HepG2 (cell line): ENCODE data around the gene NFS1. TPM values are rescaled to one million over a fixed set of nuclear protein-coding genes. Genes with fewer than 3 reads are reported as not detected.
A peak's percentile ranks its signal among the peaks of the same experiment; 100 is the strongest.

Source experiments
- ARNT ChIP-seq: fragments of 450-650 bp; IDR thresholded peaks from 2 replicates; pipeline ENCODE4 v1.6.1; 2017
- CBX1 ChIP-seq: IDR thresholded peaks from one replicate; pipeline ENCODE4 v1.6.1; 2016; ENCODE audit warnings: antibody characterized with exemption, low read depth
- EEA1 ChIP-seq: sonication (generic); formaldehyde crosslinking; IDR thresholded peaks from 2 replicates; pipeline ENCODE4 v1.5.1; 2020; ENCODE audit warnings: mild to moderate bottlenecking, missing genetic modification reagents, borderline replicate concordance
- EHMT2 ChIP-seq: fragments of 200-600 bp; sonication (generic); IDR thresholded peaks from 2 replicates; pipeline ENCODE4 v1.7.0; 2017; ENCODE audit warnings: antibody characterized with exemption, low read depth, low read length, borderline replicate concordance
- FLYWCH1 ChIP-seq: sonication (generic); formaldehyde crosslinking; IDR thresholded peaks from 2 replicates; pipeline ENCODE4 v1.8.1; 2023; ENCODE audit warnings: mild to moderate bottlenecking, missing genetic modification reagents
- KDM5B ChIP-seq: sonication (generic); formaldehyde crosslinking; IDR thresholded peaks from 2 replicates; pipeline ENCODE4 v1.4.0; 2020; ENCODE audit warnings: missing genetic modification reagents, mild to moderate bottlenecking, borderline replicate concordance
- REPIN1 ChIP-seq: sonication (generic); formaldehyde crosslinking; IDR thresholded peaks from 2 replicates; pipeline ENCODE4 v1.8.0; 2022; ENCODE audit warnings: missing genetic modification reagents, low read depth, mild to moderate bottlenecking, borderline replicate concordance
- SALL1 ChIP-seq: sonication (generic); formaldehyde crosslinking; IDR thresholded peaks from 2 replicates; pipeline ENCODE4 v1.8.0; 2022; ENCODE audit warnings: mild to moderate bottlenecking, missing genetic modification reagents
- SAP130 ChIP-seq: IDR thresholded peaks from 2 replicates; pipeline ENCODE4 v1.6.1; 2016; ENCODE audit warnings: low read depth
- ZBTB20 ChIP-seq: sonication (generic); formaldehyde crosslinking; IDR thresholded peaks from 2 replicates; pipeline ENCODE4 v1.8.1; 2023; ENCODE audit warnings: missing genetic modification reagents, low read depth, mild to moderate bottlenecking, borderline replicate concordance
- ZFP36L2 ChIP-seq: sonication (generic); formaldehyde crosslinking; IDR thresholded peaks from 2 replicates; pipeline ENCODE4 v1.4.0; 2020; ENCODE audit warnings: missing genetic modification reagents
- ZNF20 ChIP-seq: sonication (generic); formaldehyde crosslinking; IDR thresholded peaks from 2 replicates; pipeline ENCODE4 v1.4.0; 2020; ENCODE audit warnings: mild to moderate bottlenecking, moderate library complexity, missing genetic modification reagents
- ZNF253 ChIP-seq: sonication (generic); formaldehyde crosslinking; IDR thresholded peaks from 2 replicates; pipeline ENCODE4 v1.8.0; 2022; ENCODE audit warnings: mild to moderate bottlenecking, missing genetic modification reagents, borderline replicate concordance
- ZNF451 ChIP-seq: sonication (generic); formaldehyde crosslinking; IDR thresholded peaks from 2 replicates; pipeline ENCODE4 v1.5.0; 2020; ENCODE audit warnings: mild to moderate bottlenecking, missing genetic modification reagents
- ZNF619 ChIP-seq: sonication (generic); formaldehyde crosslinking; IDR thresholded peaks from 2 replicates; pipeline ENCODE4 v1.4.0; 2020; ENCODE audit warnings: mild to moderate bottlenecking, missing genetic modification reagents
- ZNF674 ChIP-seq: sonication (generic); formaldehyde crosslinking; IDR thresholded peaks from 2 replicates; pipeline ENCODE4 v1.5.0; 2020; ENCODE audit warnings: low read depth, mild to moderate bottlenecking, missing genetic modification reagents
- ZNF761 ChIP-seq: sonication (generic); formaldehyde crosslinking; conservative IDR thresholded peaks from 2 replicates; pipeline ENCODE4 v1.4.0; 2020; ENCODE audit warnings: mild to moderate bottlenecking, missing genetic modification reagents
- ZNF792 ChIP-seq: IDR thresholded peaks from 2 replicates; pipeline ENCODE4 v1.6.1; 2016
- ZNF83 ChIP-seq: sonication (generic); formaldehyde crosslinking; IDR thresholded peaks from 2 replicates; pipeline ENCODE4 v1.4.0; 2020; ENCODE audit warnings: missing genetic modification reagents, mild to moderate bottlenecking, borderline replicate concordance
- ZNF878 ChIP-seq: sonication (generic); formaldehyde crosslinking; IDR thresholded peaks from 2 replicates; pipeline ENCODE4 v1.8.1; 2023; ENCODE audit warnings: mild to moderate bottlenecking, missing genetic modification reagents, moderate library complexity
- polyA plus RNA-seq, 8 experiments: library from polyadenylated mRNA; depleted of rRNA in 3 of 8; stranded (reverse) in 7 of 8; unstranded in 1 of 8; fragments of >200 nt; fragmentation: Illumina TruSeq in 4 of 8; extraction: Trizol in 4 of 8; gene quantifications; 2 replicates each; pipeline versions ENCODE4 v1.2.1 to v1.2.3, GENCODE V29; 2011 to 2016; ENCODE audit warnings: low read depth in 4 of 8, missing spikeins in 1 of 8, mixed read lengths in 1 of 8; ENCODE audit not compliant: insufficient read depth in 1 of 8
- total RNA-seq, 5 experiments: library from RNA; depleted of rRNA; stranded (reverse); fragments of >200 nt; fragmentation: Illumina TruSeq; extraction: Trizol; gene quantifications; 2 replicates each; pipeline ENCODE4 v1.2.3, GENCODE V29; 2016; ENCODE audit warnings: low read depth in 1 of 5
- TF ChIP-seq, protein P1 (sequence below): sonication (generic); formaldehyde crosslinking; IDR thresholded peaks from 2 replicates; pipeline ENCODE4 v1.4.0; 2020; ENCODE audit warnings: missing genetic modification reagents, borderline replicate concordance
- TF ChIP-seq, protein P2 (sequence below): sonication (generic); formaldehyde crosslinking; conservative IDR thresholded peaks from 2 replicates; pipeline ENCODE4 v1.8.1; 2023; ENCODE audit warnings: missing genetic modification reagents
- TF ChIP-seq, protein P3 (sequence below): fragments of 450-650 bp; IDR thresholded peaks from 2 replicates; pipeline ENCODE4 v1.6.1; 2016
- TF ChIP-seq, protein P4 (sequence below): IDR thresholded peaks from 2 replicates; pipeline ENCODE4 v1.6.1; 2016; ENCODE audit warnings: missing compliant biosample characterization, missing genetic modification reagents, borderline replicate concordance

Gene NFS1
- total and polyA plus RNA-seq, 2 of the 13 experiments (the other 11 are each of a cell fraction or from before 2014, with no cell fraction given): 65.9 to 88.1 TPM

DNA sequence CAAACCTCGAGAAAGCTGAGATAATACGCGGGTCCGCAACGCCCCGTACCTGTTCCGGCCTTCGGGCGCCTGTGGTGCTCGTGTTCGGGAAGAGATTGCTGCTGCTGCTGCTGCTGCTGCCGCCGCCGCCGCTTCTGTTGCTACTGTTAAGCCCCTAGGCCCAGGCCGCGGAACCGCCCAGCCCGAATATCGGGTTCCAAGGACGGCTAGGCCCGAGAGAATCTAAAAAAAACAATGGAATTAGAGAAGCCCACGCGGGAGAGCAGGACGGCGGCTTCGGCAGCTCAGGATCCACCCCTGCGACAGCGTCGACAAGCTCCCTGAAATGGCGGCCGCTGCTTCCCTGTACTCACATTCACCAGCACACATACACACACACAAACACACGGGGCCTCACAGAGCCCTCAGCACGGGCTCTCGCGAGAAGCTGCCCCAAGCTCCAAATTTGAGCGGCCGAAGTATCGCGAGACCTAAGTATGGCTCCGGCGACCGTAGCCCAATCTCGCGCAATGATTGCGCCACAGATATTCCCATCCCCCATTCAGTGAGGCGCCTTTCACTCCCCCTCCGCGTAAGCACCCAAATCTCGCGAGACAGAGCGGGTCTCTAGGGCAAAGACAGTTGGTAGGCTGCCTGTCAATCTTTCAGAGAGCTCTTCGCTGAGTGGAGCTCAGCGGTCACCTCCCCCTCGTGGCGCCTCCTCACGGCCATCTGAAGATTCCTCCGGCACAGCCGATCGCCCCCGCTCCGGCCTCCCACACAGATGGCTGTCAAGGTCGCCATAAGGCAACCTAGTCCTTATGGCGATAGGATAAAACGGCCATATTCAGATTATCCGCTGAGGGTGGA lies 43.0 kb upstream of the NFS1 start, which contains the start of gene RBM39 (continued):
- TF ChIP-seq, protein P1, sequence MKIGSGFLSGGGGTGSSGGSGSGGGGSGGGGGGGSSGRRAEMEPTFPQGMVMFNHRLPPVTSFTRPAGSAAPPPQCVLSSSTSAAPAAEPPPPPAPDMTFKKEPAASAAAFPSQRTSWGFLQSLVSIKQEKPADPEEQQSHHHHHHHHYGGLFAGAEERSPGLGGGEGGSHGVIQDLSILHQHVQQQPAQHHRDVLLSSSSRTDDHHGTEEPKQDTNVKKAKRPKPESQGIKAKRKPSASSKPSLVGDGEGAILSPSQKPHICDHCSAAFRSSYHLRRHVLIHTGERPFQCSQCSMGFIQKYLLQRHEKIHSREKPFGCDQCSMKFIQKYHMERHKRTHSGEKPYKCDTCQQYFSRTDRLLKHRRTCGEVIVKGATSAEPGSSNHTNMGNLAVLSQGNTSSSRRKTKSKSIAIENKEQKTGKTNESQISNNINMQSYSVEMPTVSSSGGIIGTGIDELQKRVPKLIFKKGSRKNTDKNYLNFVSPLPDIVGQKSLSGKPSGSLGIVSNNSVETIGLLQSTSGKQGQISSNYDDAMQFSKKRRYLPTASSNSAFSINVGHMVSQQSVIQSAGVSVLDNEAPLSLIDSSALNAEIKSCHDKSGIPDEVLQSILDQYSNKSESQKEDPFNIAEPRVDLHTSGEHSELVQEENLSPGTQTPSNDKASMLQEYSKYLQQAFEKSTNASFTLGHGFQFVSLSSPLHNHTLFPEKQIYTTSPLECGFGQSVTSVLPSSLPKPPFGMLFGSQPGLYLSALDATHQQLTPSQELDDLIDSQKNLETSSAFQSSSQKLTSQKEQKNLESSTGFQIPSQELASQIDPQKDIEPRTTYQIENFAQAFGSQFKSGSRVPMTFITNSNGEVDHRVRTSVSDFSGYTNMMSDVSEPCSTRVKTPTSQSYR (CRISPR knock-in tag): peak; percentile 100
- TF ChIP-seq REPIN1 (CRISPR knock-in tag) (peak; percentile 98), ZNF83 (CRISPR knock-in tag) (peak; percentile 84), EEA1 (peak; percentile 76; the same call in 1 of the 2 replicates), ZNF253 (CRISPR knock-in tag) (peak; percentile 81), ZNF792 (peak; percentile 98), ZNF674 (CRISPR knock-in tag) (peak; percentile 96), ARNT (no peak), SALL1 (CRISPR knock-in tag) (peak; percentile 99), ZNF20 (CRISPR knock-in tag) (no peak), FLYWCH1 (CRISPR knock-in tag) (peak; percentile 98), SAP130 (peak; percentile 98), ZNF619 (CRISPR knock-in tag) (peak; percentile 98), ZNF878 (CRISPR knock-in tag) (peak; percentile 95), ZBTB20 (CRISPR knock-in tag) (peak; percentile 97), ZNF451 (peak; percentile 81), KDM5B (CRISPR knock-in tag) (peak; percentile 93; the same call in 1 of the 2 replicates), ZFP36L2 (CRISPR knock-in tag) (peak; percentile 88), ZNF761 (CRISPR knock-in tag) (peak; percentile 98), CBX1 (no peak), EHMT2 (peak; percentile 80; the same call in 1 of the 2 replicates)
- TF ChIP-seq, protein P2, sequence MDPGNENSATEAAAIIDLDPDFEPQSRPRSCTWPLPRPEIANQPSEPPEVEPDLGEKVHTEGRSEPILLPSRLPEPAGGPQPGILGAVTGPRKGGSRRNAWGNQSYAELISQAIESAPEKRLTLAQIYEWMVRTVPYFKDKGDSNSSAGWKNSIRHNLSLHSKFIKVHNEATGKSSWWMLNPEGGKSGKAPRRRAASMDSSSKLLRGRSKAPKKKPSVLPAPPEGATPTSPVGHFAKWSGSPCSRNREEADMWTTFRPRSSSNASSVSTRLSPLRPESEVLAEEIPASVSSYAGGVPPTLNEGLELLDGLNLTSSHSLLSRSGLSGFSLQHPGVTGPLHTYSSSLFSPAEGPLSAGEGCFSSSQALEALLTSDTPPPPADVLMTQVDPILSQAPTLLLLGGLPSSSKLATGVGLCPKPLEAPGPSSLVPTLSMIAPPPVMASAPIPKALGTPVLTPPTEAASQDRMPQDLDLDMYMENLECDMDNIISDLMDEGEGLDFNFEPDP (CRISPR knock-in tag): peak; percentile 98
- TF ChIP-seq, protein P3, sequence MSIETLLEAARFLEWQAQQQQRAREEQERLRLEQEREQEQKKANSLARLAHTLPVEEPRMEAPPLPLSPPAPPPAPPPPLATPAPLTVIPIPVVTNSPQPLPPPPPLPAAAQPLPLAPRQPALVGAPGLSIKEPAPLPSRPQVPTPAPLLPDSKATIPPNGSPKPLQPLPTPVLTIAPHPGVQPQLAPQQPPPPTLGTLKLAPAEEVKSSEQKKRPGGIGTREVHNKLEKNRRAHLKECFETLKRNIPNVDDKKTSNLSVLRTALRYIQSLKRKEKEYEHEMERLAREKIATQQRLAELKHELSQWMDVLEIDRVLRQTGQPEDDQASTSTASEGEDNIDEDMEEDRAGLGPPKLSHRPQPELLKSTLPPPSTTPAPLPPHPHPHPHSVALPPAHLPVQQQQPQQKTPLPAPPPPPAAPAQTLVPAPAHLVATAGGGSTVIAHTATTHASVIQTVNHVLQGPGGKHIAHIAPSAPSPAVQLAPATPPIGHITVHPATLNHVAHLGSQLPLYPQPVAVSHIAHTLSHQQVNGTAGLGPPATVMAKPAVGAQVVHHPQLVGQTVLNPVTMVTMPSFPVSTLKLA: peak; percentile 77
- TF ChIP-seq, protein P4, sequence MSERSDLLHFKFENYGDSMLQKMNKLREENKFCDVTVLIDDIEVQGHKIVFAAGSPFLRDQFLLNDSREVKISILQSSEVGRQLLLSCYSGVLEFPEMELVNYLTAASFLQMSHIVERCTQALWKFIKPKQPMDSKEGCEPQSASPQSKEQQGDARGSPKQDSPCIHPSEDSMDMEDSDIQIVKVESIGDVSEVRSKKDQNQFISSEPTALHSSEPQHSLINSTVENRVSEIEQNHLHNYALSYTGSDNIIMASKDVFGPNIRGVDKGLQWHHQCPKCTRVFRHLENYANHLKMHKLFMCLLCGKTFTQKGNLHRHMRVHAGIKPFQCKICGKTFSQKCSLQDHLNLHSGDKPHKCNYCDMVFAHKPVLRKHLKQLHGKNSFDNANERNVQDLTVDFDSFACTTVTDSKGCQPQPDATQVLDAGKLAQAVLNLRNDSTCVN (CRISPR knock-in tag): peak; percentile 87
